Keratinocyte (primary cell): ENCODE measurements around the gene BEAN1.

Experiments
- CTCF ChIP-seq, 3 experiments: IDR thresholded peaks in 1 of 3; conservative IDR thresholded peaks in 1 of 3; optimal IDR thresholded peaks in 1 of 3; 2 replicates in 2 of 3; 3 replicates in 1 of 3; pipeline versions ENCODE3 to v1.5.1; 2011; ENCODE audit warnings: low read length in 3 of 3, mild to moderate bottlenecking in 3 of 3, moderate library complexity in 2 of 3, control low read depth in 1 of 3, inconsistent platforms in 1 of 3; ENCODE audit not compliant: insufficient read depth in 2 of 3; ENCODE audit errors: extremely low read depth in 1 of 3
- EZH2 ChIP-seq: IDR thresholded peaks from one replicate; pipeline ENCODE4 v1.6.1; 2012; ENCODE audit warnings: inconsistent platforms, mild to moderate bottlenecking, low read length, moderate library complexity

GRCh38 chr16:66521951-66522771, 95.1 kb downstream of the BEAN1 start:
- no peak for TF ChIP-seq EZH2
- TF ChIP-seq CTCF (optimal IDR thresholded peaks at IDR 0.05 in 1 of 3, IDR thresholded peaks at IDR 0.05 in 1 of 3, conservative IDR thresholded peaks at IDR 0.05 in 1 of 3; ENCODE audit: extremely low read depth in 1 of 3, insufficient read depth in 2 of 3, low read length in 3 of 3), result no peak
